Kasumi-1 (cell line): ENCODE data around the gene ENTPD2.

Source experiments
- DNase-seq, 2 experiments: peaks; one replicate each; lab custom pipeline; 2025; lab: John Stamatoyannopoulos, UW

Gene ENTPD2

DNA sequence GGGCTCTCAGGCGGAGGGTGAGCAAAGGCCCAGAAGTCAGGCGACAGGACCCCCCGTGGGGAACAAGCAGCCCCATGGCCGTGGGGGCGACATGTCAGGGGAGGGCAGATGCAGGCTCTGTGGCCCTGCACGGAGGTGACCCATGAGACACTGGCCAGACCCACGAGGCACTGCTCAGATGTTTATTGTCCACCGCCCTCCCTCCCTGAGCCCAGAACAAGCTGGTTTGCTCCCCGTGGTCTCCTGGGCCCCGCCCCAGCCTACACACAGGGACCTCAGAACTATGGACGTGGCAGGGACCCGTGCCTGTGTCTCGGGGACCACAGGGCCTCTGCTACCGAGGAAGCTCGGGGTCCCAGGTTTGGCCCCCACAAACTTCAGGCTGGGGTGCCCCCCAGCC, 23.9 kb downstream of the ENTPD2 start:
- DNase-seq = no peak

DNA sequence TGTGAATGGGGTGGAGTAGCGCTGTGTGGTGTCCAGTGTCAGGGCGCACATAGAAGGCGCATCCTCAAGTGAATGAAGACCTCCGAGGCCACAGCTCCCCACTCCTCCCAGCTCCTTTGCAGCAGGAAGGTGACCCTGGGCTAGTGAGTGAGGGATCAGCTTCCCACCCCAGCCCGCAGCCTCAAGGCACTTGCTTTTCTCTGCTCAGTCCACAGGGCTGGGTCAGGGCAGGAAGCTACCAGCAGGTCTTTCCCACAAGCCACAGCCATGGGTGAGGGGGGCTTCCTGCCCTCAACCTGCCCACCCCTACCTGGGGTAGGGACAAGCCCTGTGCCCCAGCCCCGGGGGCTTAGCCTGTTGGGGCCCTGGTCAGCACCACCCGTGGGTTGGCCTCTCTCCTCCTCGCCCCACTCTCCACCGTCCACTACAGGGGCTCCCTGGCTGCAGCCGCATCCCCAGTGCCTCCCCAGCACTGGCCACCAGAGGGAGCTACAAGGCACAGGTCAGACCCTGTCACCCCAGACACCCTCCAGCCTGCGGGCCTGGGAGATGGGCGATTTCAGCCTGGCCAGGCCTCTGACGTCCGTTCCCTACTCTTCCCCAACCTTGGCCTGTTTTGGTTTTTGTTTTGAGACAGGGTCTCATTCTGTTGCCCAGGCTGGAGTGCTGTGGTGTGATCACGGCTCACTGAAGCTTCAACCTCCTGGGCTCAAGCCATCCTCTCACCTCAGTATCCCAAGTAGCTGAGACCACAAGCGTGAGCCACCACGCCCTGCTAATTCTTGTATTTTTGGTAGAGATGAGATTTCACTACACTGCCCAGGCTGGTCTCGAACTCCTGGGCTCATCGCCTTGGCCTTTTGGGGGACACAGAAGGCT, 24.6 kb downstream of the ENTPD2 start:
- peak; percentile 12 to 15 for DNase-seq

DNA sequence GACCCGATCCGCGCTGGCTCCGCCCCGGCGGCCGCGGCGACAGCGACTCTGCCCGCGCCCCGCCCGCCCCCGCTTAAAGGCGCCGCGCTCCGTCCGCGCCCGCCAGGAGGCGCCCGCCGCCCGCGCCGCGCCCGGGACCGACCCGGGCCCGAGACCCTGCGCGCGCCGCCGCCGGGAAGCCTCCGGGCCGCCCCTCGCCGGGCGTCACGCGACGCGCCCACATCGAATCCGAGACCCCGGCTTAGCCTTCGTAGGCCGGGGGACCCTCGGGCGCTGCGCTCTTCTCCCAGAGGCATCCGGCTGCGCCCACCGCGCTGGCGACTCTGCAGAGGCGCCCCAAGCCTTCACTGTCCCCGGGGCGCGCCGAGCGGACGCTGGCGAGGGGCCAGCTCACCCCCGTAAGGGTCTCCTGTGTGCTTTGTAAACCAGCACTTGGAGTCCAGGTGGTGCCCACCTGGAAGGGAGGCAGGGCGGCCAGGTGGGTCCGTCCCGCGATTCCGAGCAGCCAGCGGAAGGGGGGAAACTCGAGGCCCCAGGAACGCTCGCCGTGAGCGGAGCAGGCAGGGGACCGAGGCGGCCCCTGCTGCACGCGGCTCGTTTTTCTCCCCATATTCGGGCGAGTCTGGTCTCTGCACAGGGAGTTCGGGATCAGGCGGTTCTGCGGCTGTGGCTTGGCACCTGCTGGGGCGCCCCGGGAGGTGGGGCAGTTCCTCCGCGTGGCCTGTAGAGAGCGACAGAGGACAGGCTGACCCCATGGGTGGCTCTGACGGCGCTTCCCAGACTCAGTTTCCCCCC, 25.4 kb downstream of the ENTPD2 start:
- peak; percentile 32 to 59 for DNase-seq

DNA sequence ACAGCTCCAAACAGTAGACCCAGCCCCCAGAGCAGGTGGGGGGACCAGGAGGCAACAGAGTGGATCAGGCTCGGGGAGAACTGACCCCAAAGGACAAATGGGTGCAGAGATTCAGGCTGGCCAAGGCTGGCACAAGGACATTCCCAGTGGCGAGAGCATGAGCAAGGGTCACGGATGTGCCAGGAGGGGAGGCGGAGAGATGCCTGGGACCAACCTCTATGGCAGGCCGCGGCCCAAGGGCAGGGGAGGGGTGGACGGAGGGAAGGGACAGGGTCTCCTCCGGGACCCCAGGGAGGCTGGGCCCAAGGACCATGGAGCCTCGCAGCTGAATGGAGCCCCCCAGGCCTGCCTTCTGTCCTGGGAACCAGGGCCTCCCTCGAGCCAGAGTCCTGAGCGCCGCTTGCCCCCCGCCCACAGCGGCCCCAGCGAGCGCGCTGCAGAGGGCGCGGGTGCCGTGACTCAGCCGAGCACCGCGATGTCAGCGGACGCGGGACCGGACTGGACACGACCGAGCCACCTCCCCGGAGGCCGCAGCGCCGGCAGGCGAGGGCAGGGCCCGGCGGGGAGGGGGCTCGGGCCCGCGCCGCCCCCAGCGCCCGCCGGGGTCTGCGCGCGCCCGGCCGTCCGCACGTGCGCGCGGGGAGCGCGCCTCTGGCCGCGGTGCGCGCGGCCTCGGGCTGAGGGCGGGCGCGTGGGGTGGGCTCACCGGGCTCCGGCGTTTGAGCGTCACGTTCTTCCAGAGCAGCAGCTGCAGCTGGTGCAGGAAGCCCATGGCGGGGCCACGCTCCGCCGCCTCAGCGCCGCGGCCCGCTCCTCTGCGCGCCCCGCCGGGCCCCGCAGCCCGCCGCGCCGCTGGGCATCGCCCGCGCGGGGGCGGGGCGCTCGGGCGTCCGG, 26.2 kb downstream of the ENTPD2 start, which contains the start of gene ABCA2:
TSS of gene ABCA2 (minus strand) at position 869 of the 894 bp plus-strand sequence. CDS start at position 772, 97 bp downstream.
- no peak for DNase-seq

- no peak for DNase-seq
Measured at GRCh38 chr9:137026828-137027227, 27.0 kb downstream of the ENTPD2 start.

GRCh38 chr9:137026384-137026783, 27.5 kb downstream of the ENTPD2 start:
- no peak for DNase-seq

DNA sequence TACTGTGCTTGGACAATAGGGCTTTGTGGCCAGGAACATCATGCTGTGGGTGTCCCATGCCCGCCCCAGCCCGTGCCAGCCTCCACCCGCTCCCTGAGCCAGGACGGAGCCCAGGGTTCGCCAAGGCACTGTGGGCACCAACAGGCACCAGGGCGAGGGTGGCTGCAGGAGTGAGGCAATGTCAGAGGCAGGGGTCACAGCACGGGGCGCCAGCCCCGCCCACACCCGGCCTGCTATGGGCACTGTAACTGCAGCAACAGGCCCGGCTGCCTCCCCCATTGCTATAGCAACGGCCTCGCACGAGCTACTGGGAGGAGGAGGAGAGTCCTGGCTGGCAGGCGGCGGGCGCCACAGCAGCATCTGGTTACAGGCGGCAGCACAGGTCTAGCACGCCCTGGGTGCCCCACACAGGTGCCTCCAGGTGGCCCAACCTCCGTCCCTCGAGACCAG, 28.3 kb downstream of the ENTPD2 start:
- DNase-seq = no peak

DNA sequence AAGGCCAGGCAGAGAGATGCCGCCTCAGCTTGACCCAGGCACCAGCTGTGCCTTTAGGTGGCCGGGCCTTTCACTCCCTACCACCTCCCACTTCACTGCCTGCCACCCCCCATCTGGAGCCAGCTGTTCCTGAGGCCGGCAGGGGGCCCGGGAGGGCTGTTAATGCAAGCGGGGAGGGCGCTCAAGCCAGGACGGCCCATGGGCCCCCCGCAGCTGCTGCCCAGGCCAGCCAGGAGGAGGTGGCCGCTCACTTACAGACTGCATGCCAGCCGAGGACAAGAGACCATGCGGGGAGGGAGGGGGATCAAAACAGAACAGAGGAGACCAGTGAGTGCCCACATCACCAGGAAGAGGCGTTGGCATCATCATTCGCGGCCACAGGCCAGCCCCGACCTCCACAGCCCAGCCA, 30.3 kb downstream of the ENTPD2 start:
- no peak for DNase-seq

DNA sequence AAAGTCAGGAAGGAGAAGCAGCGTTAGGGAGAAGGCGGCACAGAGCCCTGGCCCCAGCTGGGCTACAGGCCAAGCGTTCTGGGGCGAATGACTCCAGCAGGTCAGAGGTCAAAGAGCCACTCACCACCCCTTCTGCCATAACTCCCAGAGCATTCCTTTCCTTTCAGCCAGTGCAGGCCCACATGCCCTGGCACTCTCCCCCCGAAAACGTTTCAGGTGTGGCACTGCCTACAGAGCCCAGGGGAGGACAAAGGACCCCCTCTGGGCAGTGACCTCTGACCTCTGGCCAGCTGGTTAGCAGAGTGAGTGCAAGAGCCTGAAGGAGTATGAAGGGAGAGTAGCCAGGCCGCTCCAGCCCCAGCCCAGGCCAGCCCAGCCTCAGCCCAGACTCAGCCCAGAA, 30.7 kb downstream of the ENTPD2 start:
- DNase-seq = no peak

- no peak for DNase-seq
Measured at GRCh38 chr9:137022662-137023008, 31.2 kb downstream of the ENTPD2 start.

DNA sequence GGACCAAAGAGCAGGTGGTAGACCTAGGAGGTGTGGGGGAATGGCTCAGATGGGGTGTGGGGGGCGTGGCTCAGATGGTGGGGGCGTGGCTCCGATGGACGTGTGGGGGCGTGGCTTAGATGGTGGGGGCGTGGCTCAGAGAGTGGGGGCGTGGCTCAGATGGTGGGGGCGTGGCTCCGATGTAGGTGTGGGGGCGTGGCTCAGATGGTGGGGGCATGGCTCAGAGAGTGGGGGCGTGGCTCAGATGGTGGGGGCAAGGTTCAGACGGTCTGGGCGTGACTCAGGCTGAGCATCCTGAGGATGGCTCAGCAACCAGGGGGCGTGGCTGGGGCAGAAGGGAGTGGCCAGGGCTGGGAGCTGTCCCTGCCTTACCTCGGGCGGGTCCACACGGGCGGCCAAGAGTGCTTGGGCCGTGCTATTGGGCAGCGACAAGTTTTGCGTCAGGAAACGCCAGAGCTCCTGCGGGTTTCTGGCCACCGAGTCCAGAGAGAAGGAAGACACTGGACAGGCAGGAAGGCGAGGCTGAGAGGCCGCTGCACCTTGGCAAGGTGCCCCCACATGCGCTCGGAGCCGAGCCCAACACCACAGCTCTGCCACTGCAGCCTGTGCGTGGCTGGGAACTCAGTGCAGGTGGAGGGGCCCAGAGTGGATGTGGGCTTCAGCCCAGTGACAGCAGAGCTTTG, 31.7 kb downstream of the ENTPD2 start:
- DNase-seq = peak; percentile 14 to 46

DNA sequence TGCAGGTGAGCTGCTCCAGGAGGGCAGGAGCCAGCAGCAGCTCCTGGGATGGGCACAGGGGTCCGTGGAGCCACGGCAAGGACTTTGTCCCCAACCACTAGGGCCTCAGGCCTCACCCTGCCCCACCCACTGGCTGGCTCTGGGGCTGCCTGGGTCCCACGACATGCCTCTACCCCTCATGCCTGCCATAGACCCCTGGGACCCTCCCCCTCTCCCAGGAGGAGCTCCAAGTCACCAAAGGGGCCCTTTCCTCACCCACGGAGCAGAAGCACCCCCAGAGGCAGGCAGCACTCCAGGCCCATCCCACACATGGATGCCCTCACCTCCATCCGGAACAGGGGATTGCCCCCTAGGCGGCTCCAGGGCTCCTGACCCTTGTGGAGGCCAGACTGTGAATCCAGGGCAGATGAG, 32.3 kb downstream of the ENTPD2 start:
- no peak for DNase-seq

GRCh38 chr9:137020771-137021567, 32.9 kb downstream of the ENTPD2 start:
- DNase-seq = no peak

- DNase-seq = no peak
Measured at GRCh38 chr9:137019891-137020683, 33.8 kb downstream of the ENTPD2 start.

GRCh38 chr9:137018761-137019559, 34.9 kb downstream of the ENTPD2 start:
- DNase-seq = no peak

- DNase-seq = no peak
Measured at GRCh38 chr9:137017791-137018497, 35.9 kb downstream of the ENTPD2 start.

- no peak for DNase-seq
Measured at GRCh38 chr9:137017071-137017470, 36.8 kb downstream of the ENTPD2 start.

GRCh38 chr9:137016436-137016835, 37.4 kb downstream of the ENTPD2 start:
- DNase-seq = no peak
